OCI-LY3 (cell line): Measurements from ENCODE around the gene CCDC183.
"Not testable (repeated sequence)": the region's sequence is repeated elsewhere in the genome, so short reads cannot be mapped to it uniquely, and the experiment has no call there.

Source experiments
- H2AFZ ChIP-seq: fragments of 200-600, 300-600 bp; shearing (Covaris generic); 2 replicates; pipeline ENCODE4 v1.6.0; 2014; ENCODE audit warnings: antibody characterized with exemption, low read depth, low read length
- H3K27ac ChIP-seq: fragments of 200-600, 300-600 bp; sonication (generic); 2 replicates; pipeline ENCODE4 v1.5.1; 2014; ENCODE audit warnings: mild to moderate bottlenecking, low read length, moderate library complexity, mixed read lengths
- H3K27me3 ChIP-seq: fragments of 200-600, 300-600 bp; sonication (generic); 2 replicates; pipeline ENCODE4 v1.6.1; 2014; ENCODE audit warnings: low read depth, low read length, mixed read lengths
- H3K36me3 ChIP-seq: fragments of 200-600, 300-600 bp; sonication (generic); replicated peaks from 2 replicates; pipeline ENCODE3; 2014; ENCODE audit warnings: low read depth, low read length, mixed read lengths
- H3K4me1 ChIP-seq: fragments of 300-600, 200-600 bp; sonication (generic); 2 replicates; pipeline ENCODE4 v1.6.1; 2014; ENCODE audit warnings: low read length, mixed read lengths
- H3K4me2 ChIP-seq: fragments of 200-600, 300-600 bp; sonication (generic); 2 replicates; pipeline ENCODE4 v1.6.1; 2014; ENCODE audit warnings: low read length, mixed read lengths
- H3K4me3 ChIP-seq: fragments of 300-600, 200-600 bp; sonication (generic); 2 replicates; pipeline ENCODE4 v1.5.1; 2014; ENCODE audit warnings: antibody characterized with exemption, mild to moderate bottlenecking, low read length, moderate library complexity
- H3K79me2 ChIP-seq: fragments of 300-600, 200-600 bp; shearing (Covaris generic); 2 replicates; pipeline ENCODE4 v1.6.1; 2014; ENCODE audit warnings: mild to moderate bottlenecking, low read length, mixed read lengths
- H3K9ac ChIP-seq: fragments of 300-600, 200-600 bp; shearing (Covaris generic); 2 replicates; pipeline ENCODE4 v1.6.0; 2014; ENCODE audit warnings: mild to moderate bottlenecking, low read length, moderate library complexity
- H3K9me3 ChIP-seq: fragments of 200-600, 300-600 bp; shearing (Covaris generic); 2 replicates; pipeline ENCODE4 v1.6.1; 2014; ENCODE audit warnings: low read length, mixed read lengths; ENCODE audit not compliant: insufficient read depth
- H4K20me1 ChIP-seq: fragments of 200-600, 300-600 bp; sonication (generic); 2 replicates; pipeline ENCODE4 v1.6.1; 2016; ENCODE audit warnings: low read length, mixed read lengths; ENCODE audit not compliant: insufficient read depth
- EZH2phosphoT487 ChIP-seq: fragments of 200-600 bp; shearing (Covaris generic); IDR thresholded peaks from 2 replicates; pipeline ENCODE4 v1.6.1; 2018; ENCODE audit warnings: antibody characterized with exemption, mixed run types, low read depth
- TF ChIP-seq, protein P1 (sequence below): fragments of 200-600, 300-600 bp; sonication (generic); IDR thresholded peaks from 2 replicates; pipeline ENCODE4 v1.5.1; 2014; ENCODE audit warnings: antibody characterized with exemption, low read length, low read depth

CCDC183 gene

DNA sequence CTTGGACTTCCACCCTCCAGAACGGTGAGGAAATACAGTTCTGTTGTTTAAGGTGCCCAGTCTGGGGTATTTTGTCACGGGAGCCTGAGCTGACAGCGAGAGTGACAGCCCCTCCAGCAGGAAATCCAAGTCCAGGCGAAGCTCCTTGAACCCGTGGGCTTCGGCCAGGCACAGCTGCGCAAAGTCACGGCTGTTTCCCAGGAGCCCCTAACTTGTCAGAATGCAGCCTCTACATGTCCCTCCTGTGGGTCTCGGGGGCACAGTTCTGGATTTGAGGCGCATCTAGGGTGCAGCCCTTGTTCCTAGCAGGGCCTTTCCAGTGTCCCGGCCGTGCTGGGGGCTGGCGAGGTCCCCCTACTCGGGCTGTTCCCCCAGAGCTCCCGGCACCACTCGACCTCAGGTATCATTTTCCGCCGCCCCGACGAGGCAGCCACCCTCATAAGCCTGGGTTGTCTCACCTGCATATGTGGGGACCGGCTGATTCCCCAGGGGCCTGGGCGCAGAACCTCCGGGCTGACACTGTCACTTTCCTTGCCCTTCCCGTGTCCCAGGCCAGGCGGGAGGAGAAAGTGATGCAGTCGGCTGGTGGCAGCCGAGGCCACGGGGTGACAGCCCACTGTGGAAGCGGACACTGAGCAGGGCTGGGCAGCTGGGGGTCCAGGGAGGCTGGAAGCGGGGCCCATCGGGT lies 42.6 kb upstream of the CCDC183 start:
- no peak overlapping the region for H3K4me2 ChIP-seq
- no peak overlapping the region for H3K4me3 ChIP-seq
- peaks cover 3% of the 10 kb centered on the region for H3K27me3 ChIP-seq
- no peak overlapping the region for H2AFZ ChIP-seq
- H3K79me2 ChIP-seq: no peaks in the 10 kb centered on the region
- peaks cover 16% of the 10 kb centered on the region for H3K9me3 ChIP-seq
- TF ChIP-seq EZH2phosphoT487: no peak
- TF ChIP-seq, protein P1, sequence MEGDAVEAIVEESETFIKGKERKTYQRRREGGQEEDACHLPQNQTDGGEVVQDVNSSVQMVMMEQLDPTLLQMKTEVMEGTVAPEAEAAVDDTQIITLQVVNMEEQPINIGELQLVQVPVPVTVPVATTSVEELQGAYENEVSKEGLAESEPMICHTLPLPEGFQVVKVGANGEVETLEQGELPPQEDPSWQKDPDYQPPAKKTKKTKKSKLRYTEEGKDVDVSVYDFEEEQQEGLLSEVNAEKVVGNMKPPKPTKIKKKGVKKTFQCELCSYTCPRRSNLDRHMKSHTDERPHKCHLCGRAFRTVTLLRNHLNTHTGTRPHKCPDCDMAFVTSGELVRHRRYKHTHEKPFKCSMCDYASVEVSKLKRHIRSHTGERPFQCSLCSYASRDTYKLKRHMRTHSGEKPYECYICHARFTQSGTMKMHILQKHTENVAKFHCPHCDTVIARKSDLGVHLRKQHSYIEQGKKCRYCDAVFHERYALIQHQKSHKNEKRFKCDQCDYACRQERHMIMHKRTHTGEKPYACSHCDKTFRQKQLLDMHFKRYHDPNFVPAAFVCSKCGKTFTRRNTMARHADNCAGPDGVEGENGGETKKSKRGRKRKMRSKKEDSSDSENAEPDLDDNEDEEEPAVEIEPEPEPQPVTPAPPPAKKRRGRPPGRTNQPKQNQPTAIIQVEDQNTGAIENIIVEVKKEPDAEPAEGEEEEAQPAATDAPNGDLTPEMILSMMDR: no peak
- H3K9ac ChIP-seq: no peak overlapping the region
- H3K27ac ChIP-seq: no peak overlapping the region
- no peaks in the 10 kb centered on the region for H3K4me1 ChIP-seq
- no peaks in the 10 kb centered on the region for H4K20me1 ChIP-seq
- H3K36me3 ChIP-seq: no peaks in the 10 kb centered on the region

DNA sequence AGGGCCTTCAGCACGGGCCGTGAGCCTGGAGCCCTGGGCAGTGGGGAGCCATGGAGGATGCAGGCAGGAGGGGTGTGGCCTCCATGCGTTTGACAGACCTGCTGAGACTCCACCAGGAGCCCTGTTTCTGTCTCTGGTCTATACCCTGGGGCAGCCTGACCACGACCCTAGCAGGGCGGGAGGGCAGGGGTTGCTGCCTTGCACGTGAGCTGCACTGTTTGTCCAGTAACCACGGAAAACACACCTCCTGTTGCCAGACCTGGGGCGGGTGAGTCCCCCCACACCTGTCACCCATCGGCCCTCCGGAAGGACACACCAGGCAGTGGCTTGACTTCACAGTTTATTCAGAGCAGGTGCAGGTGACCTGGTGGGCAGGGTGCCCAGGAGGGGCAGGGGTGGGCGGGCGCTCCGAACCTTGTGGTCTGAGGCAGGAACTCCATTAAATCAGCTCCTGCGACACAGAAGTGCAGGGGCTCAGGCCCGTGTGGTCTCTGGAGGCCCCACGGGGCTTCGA lies 42.0 kb upstream of the CCDC183 start:
- no peak for TF ChIP-seq EZH2phosphoT487
- TF ChIP-seq, protein P1: no peak
- Histone ChIP-seq H3K36me3 (no peaks in the 10 kb centered on the region), H3K4me1 (no peaks in the 10 kb centered on the region)

DNA sequence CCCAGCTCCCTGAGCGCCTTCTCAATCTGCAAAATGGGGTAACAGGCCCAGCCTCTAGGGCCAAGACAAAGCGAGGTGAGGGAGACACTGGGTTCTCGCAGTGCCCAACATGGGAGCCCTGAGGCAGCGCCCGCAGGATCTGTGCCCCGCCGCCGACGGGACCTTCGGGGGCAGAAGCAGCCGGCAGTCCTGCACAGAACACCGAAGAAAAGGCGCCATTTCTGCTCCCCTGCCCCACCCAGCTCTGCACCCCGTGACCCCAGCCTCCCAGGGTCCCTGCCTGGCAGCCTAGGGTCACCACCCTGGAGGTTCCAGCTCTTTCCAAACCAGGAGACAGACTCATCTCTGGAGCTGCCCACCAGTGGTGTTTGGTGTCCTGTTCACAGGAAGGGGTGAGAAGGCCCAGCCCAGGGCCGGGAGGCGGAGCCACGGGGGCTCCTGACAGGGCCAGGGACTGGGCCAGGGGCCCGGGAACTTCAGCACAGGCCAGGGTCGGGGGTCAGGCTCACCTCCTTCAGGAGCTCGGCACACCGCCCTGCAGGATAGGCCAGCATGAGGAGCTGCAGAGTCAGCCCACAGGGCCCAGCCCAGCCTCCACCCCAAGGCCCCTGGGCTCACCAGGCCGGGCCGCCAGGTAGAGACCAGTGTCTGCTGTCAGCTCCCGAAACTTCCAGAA lies 41.4 kb upstream of the CCDC183 start:
- H3K9ac ChIP-seq: no peak overlapping the region
- no peaks in the 10 kb centered on the region for H3K79me2 ChIP-seq
- no peaks in the 10 kb centered on the region; the same call in 1 of the 2 replicates for H3K27me3 ChIP-seq
- H3K4me1 ChIP-seq: no peaks in the 10 kb centered on the region
- H4K20me1 ChIP-seq: no peaks in the 10 kb centered on the region
- no peak overlapping the region for H2AFZ ChIP-seq
- H3K4me3 ChIP-seq: no peak overlapping the region
- no peaks in the 10 kb centered on the region for H3K36me3 ChIP-seq
- H3K4me2 ChIP-seq: no peak overlapping the region
- H3K27ac ChIP-seq: no peak overlapping the region
- TF ChIP-seq EZH2phosphoT487: no peak
- TF ChIP-seq, protein P1: no peak
- peaks cover 16% of the 10 kb centered on the region for H3K9me3 ChIP-seq

More for the DNA sequence above, 42.0 kb upstream of the CCDC183 start:
- peaks cover 2% of the 10 kb centered on the region; the same call in 1 of the 2 replicates for H3K27me3 ChIP-seq
- H3K9ac ChIP-seq: no peak overlapping the region
- no peak overlapping the region for H3K4me3 ChIP-seq
- H4K20me1 ChIP-seq: no peaks in the 10 kb centered on the region
- no peak overlapping the region for H2AFZ ChIP-seq
- H3K4me2 ChIP-seq: no peak overlapping the region
- H3K27ac ChIP-seq: no peak overlapping the region
- H3K9me3 ChIP-seq: peaks cover 16% of the 10 kb centered on the region
- H3K79me2 ChIP-seq: no peaks in the 10 kb centered on the region

DNA sequence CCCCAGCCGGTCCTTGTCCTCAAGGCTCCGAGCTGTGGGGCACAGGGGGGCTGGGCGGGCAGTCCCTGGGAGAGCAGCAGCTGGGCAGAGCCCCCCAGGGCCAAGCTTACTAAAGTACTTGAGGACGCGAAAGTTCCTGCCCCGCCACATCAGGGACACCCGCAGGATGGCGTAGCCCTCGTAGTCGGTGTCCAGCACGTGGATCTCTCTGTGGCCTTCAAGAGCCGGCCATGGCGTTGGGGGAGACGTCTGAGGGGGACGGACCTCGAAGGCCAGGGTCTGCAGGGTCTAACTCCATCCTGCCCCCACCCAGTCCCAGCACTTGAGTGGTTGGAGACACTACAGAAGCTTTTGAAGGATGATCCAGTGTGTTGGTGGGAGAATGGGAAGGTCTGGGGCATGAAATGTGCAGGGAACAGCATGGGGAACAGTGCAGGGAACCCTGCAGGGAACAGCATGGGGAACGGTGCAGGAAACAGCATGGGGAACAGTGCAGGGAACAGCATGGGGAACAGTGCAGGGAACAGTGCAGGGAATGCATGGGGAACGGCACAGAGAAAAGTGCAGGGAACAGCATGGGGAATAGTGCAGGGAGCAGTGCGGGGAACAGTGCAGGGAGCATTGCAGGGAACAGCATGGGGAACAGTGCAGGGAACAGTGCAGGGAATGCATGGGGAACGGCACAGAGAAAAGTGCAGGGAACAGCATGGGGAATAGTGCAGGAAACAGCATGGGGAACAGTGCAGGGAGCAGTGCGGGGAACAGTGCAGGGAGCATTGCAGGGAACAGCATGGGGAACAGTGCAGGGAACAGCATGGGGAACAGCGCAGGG lies 40.6 kb upstream of the CCDC183 start:
- H3K4me2 ChIP-seq, H3K36me3 ChIP-seq, H3K79me2 ChIP-seq, H4K20me1 ChIP-seq, H3K9ac ChIP-seq, H3K27me3 ChIP-seq, H3K27ac ChIP-seq, H2AFZ ChIP-seq, H3K4me3 ChIP-seq, H3K4me1 ChIP-seq: not testable (repeated sequence)
- H3K9me3 ChIP-seq: peaks cover 16% of the 10 kb centered on the region
